ENCODE results near the gene AKAP13. TPM values are rescaled to one million over a fixed set of nuclear protein-coding genes. Genes with fewer than 3 reads are reported as not detected.

Gene AKAP13
- total RNA-seq, 2 experiments from 2014 or later = 85.1 to 104 TPM

GRCh38 chr15:85400606-85401005 lies 20.2 kb downstream of the AKAP13 start:
- Mint-ChIP-seq H3K4me1 (peaks cover 72% of the 10 kb centered on the region), H3K9me3 (ENCODE audit: low read depth) (no peaks in the 10 kb centered on the region), H3K4me3 (no peak overlapping the region), H3K27ac (no peak overlapping the region), H3K27me3 (no peaks in the 10 kb centered on the region), H3K36me3 (ENCODE audit: low read depth) (peaks cover 2% of the 10 kb centered on the region)
- ChIA-PET CTCF (interaction anchor here (0.7 to 1.6 kb wide), 4 partner anchors 13 to 38 kb away, joined by 3 to 6 read pairs (median 3); partner anchors contain the start of gene AKAP13), POLR2A (interaction anchor here (0.6 to 1.6 kb wide), 2 partner anchors 18 to 21 kb away, joined by 3 to 4 read pairs; no protein-coding TSS in a partner anchor)
- intact Hi-C loops (cut with DNase I, micrococcal nuclease) = loop anchor here (1.0 to 10.0 kb wide), 3 partner anchors 19 to 766 kb away; no protein-coding TSS in a partner anchor
- ATAC-seq (no peak), DNase-seq (no peak)

GRCh38 chr15:85401108-85401774 lies 20.8 kb downstream of the AKAP13 start:
- no peak for DNase-seq
- ChIA-PET CTCF (interaction anchor here (0.7 to 3.6 kb wide), 8 partner anchors 11 to 111 kb away, joined by 3 to 16 read pairs (median 4); partner anchors contain the start of gene AKAP13), POLR2A (interaction anchor here (1.6 kb wide), 1 partner anchor 19 kb away, joined by 4 read pairs; no protein-coding TSS in a partner anchor)
- Mint-ChIP-seq H3K27me3 (no peaks in the 10 kb centered on the region), H3K4me1 (peaks cover 72% of the 10 kb centered on the region), H3K36me3 (ENCODE audit: low read depth) (peaks cover 2% of the 10 kb centered on the region), H3K27ac (peak overlapping the region; percentile 33), H3K4me3 (no peak overlapping the region), H3K9me3 (ENCODE audit: low read depth) (no peaks in the 10 kb centered on the region)
- no peak for ATAC-seq
- intact Hi-C loops (cut with DNase I, micrococcal nuclease) = loop anchor here (10.0 kb wide), 2 partner anchors 184 to 766 kb away; no protein-coding TSS in a partner anchor

DNA sequence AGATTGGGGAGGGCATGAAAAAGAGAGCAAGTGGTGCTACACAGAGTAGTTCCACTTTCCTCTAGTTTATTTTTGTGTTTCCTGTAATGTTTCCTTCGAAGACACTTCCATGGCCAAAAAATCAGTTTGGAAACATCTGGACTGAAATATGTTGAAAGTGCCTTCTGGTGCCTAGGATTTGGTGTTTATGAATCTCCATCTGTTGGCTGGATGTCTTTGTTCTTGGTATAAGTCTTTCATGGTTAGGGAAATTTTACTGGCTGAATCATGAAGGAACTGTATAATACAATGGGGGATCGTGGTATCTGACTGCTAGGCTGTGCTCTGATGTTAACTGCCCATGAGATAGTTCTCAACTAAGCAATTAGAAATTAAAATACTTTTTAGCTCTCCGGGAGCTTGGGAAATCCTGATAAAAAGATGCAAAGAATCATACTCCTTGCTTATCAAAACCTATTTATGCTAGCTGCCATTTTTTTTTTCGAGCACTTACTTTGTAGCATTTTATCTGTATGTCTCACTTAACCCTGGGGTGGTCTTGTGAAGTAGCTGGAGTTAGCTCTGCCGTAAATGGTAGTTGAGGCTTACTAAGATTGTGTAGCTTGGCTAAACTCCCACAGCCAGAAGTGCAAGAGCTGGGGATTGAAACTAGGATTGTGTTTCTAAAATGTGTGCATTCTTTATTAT lies 21.9 kb downstream of the AKAP13 start:
- POLR2A ChIA-PET = no interaction called here
- peak; percentile 68 for ATAC-seq
- Mint-ChIP-seq H3K4me1 (peaks cover 78% of the 10 kb centered on the region), H3K27me3 (no peaks in the 10 kb centered on the region), H3K4me3 (peak overlapping the region; percentile 2), H3K36me3 (ENCODE audit: low read depth) (peaks cover 2% of the 10 kb centered on the region), H3K9me3 (ENCODE audit: low read depth) (no peaks in the 10 kb centered on the region), H3K27ac (peak overlapping the region; percentile 33)
- intact Hi-C loops (cut with DNase I, micrococcal nuclease) = loop anchor here (1.0 to 10.0 kb wide), 3 partner anchors 45 to 768 kb away; no protein-coding TSS in a partner anchor
- CTCF ChIA-PET = interaction anchor here (0.8 to 3.6 kb wide), 9 partner anchors 9 to 112 kb away, joined by 3 to 16 read pairs (median 4); no protein-coding TSS in a partner anchor
- DNase-seq = no peak

DNA sequence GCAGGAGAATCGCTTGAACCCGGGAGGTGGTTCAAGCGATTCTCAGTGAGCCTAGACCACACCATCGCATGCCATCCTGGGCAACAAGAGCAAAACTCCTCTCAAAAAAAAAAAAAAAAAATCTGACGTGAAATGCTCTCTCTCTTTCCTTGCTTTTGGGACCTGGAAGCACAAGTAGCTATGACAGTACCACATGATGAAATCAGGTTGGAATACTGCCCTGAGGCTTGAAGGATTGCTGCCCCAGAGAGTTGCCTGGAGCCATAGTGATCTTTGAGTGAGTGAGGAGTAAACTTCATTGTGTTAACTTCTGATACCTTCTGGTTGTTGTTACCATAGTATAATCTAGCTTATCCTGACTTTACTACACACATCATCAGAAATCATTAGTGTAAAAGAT lies 23.3 kb downstream of the AKAP13 start:
- DNase-seq = no peak
- intact Hi-C loops (cut with DNase I, micrococcal nuclease) = loop anchor here (1.0 to 10.0 kb wide), 4 partner anchors 20 to 769 kb away; no protein-coding TSS in a partner anchor
- no peak for ATAC-seq

DNA sequence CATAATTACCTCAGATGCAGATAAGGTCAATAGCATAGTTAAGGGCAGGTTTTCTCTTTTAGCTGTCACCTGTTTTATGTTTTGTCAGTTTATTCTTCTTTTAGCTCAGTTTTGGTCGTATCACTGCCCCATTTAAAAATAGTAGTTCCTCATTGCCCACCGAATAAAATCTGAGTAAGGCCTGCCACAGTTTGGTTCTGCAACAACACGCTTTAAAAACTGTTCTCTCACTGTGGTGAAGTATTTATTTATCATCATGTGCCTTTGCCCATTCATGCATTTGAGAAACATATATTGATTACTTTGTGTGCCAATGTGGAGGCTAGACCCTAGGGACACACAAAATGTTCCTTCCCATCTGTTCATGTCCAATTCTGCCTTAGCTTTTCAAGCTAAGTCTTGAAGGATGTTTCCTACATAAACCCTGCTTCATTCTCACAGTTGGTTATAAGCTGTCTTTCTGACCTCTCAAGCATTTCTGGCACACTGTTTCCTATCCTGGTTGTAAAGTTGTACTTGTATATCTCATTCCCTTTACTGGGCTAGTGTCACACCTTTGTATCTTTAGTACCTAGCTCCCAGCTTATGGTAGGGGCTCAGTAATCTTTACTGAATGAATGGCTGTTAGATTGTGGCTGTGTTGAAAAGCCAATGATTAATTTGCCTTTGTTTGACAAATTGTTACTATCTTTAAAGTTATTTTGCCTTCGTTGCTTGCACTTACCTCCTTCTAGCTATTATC lies 23.9 kb downstream of the AKAP13 start:
- ChIA-PET CTCF (interaction anchor here (0.8 to 3.6 kb wide), 14 partner anchors 8 to 108 kb away, joined by 3 to 15 read pairs (median 5); partner anchors contain the start of gene AKAP13), POLR2A (interaction anchor here (0.7 to 1.8 kb wide), 5 partner anchors 16 to 39 kb away, joined by 3 to 9 read pairs (median 3); partner anchors contain the start of gene AKAP13)
- Mint-ChIP-seq H3K36me3 (ENCODE audit: low read depth) (no peaks in the 10 kb centered on the region), H3K9me3 (ENCODE audit: low read depth) (no peaks in the 10 kb centered on the region), H3K27me3 (no peaks in the 10 kb centered on the region), H3K4me1 (peaks cover 84% of the 10 kb centered on the region), H3K4me3 (peak overlapping the region; percentile 9), H3K27ac (peak overlapping the region; percentile 90)
- intact Hi-C loops (cut with DNase I, micrococcal nuclease) = loop anchor here (1.0 to 10.0 kb wide), 4 partner anchors 21 to 770 kb away; no protein-coding TSS in a partner anchor
- no peak for ATAC-seq
- DNase-seq = no peak

More for the DNA sequence above, 23.3 kb downstream of the AKAP13 start:
- ChIA-PET CTCF (interaction anchor here (0.6 to 3.6 kb wide), 14 partner anchors 10 to 107 kb away, joined by 3 to 15 read pairs (median 6); partner anchors contain the start of gene AKAP13), POLR2A (no interaction called here)
- peak overlapping the region; percentile 90 for H3K27ac Mint-ChIP-seq
- H3K4me1 Mint-ChIP-seq = peaks cover 85% of the 10 kb centered on the region
- no peaks in the 10 kb centered on the region for H3K9me3 Mint-ChIP-seq (ENCODE audit: low read depth)
- no peaks in the 10 kb centered on the region for H3K36me3 Mint-ChIP-seq (ENCODE audit: low read depth)
- H3K4me3 Mint-ChIP-seq = no peak overlapping the region
- H3K27me3 Mint-ChIP-seq = no peaks in the 10 kb centered on the region

DNA sequence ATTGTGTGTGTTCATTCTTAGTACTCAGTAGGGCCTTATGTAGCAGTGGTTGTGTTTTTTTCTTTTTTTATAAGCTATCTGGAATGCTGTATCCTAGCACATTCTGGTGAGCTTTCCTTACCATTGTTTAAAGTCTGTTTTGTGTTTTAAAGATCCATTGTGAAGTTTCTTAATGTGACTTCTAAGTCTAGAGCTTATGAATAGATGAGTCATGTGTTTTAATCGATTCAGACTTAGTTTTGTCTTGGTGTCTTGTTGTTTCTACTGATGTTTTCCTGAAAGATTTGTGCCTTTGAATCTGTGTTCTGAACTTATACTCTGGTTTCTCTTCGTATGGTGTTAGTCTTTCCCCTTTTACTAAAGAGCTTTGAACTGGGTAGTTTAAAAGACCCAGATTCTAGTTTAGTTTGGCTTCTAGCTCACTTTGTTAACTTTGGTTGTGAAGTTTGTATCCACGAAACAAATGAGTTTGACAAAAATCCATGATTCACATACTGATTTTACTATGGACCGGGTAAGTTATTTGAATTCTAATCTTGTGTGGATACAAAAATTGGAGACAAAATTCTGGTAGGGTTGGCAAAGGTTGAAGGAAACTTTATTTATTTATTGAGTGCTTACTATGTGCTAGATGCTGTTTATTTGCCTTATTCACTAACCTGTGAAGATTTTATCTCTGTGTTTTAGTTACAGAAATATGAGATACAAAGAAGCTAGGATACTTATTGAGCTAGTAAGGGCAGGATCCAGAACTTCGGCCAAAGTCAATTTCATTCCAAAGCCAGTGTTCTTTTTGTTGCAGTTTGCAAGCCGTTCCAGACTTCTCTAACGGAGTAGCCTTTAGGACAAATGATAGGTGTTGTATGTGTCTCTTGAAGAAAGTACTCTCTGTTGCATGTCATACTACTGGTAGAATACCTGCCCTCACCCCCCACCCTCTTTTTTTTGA lies 24.8 kb downstream of the AKAP13 start:
- DNase-seq (no peak), ATAC-seq (peak; percentile 23)
- Mint-ChIP-seq H3K4me3 (peak overlapping the region; percentile 9), H3K4me1 (peaks cover 85% of the 10 kb centered on the region), H3K36me3 (ENCODE audit: low read depth) (peaks cover 2% of the 10 kb centered on the region), H3K9me3 (ENCODE audit: low read depth) (no peaks in the 10 kb centered on the region), H3K27me3 (no peaks in the 10 kb centered on the region), H3K27ac (peak overlapping the region; percentile 90)
- ChIA-PET CTCF (interaction anchor here (0.8 to 3.1 kb wide), 11 partner anchors 8 to 109 kb away, joined by 3 to 15 read pairs (median 5); partner anchors contain the start of gene AKAP13), POLR2A (interaction anchor here (0.7 to 1.8 kb wide), 7 partner anchors 16 to 469 kb away, joined by 3 to 9 read pairs (median 3); partner anchors contain the start of gene AKAP13)
- intact Hi-C loops (cut with DNase I, micrococcal nuclease) = loop anchor here (1.0 to 10.0 kb wide), 9 partner anchors 22 to 770 kb away; no protein-coding TSS in a partner anchor

- POLR2A ChIA-PET = no interaction called here
- Mint-ChIP-seq H3K27ac (peak overlapping the region; percentile 83), H3K9me3 (ENCODE audit: low read depth) (no peaks in the 10 kb centered on the region), H3K4me1 (peaks cover 87% of the 10 kb centered on the region), H3K4me3 (no peak overlapping the region), H3K27me3 (no peaks in the 10 kb centered on the region), H3K36me3 (ENCODE audit: low read depth) (peaks cover 8% of the 10 kb centered on the region)
- CTCF ChIA-PET = interaction anchor here (0.6 to 1.1 kb wide), 4 partner anchors 23 to 380 kb away, joined by 3 to 4 read pairs (median 3); no protein-coding TSS in a partner anchor
- ATAC-seq = no peak
- intact Hi-C loops (cut with DNase I, micrococcal nuclease) = loop anchor here (5.0 to 10.0 kb wide), 7 partner anchors 35 to 772 kb away; no protein-coding TSS in a partner anchor
- DNase-seq = no peak
Observed at GRCh38 chr15:85406916-85407315, 26.5 kb downstream of the AKAP13 start.

DNA sequence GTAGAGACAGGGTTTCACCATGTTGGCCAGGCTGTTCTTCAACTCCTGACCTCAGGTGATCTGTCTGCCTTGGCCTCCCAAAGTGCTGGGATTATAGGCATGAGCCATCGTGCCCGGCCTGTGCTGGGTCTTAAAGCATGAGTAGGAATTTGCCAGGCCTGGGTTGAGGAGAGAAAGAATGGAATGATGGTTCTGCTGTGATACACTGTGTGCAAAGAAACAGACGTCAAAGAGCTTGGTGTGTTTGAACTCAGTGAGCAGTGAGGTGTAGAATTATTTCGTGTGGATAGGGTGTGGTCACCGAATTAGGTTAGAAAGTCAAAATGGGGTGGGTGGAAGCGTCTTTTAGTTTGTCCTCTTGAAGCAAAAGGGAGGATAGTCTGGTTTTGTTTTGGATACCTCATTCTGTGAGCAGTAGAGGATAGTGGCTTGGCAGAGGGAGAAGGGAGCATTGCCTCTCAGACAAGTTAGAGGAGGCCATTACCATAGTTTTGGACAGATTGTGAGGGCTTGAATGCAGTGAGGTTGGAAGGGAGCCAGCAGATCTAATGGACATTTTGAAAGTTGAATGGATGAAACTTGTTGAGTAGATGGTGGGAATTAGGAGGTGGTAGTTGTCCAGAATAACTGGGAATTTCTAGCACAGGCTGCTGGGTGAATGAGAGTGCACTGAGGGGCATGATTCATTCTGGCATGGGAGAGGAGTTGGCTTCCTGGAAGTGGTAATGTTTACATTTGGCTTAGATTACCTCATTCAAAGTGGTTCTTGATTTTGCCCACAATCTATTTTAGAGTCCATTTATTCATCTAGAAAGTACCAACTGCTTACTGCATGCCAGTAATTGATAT lies 27.2 kb downstream of the AKAP13 start:
- peak overlapping the region; percentile 92 for H3K27ac Mint-ChIP-seq
- ATAC-seq = peak; percentile 63
- POLR2A ChIA-PET = interaction anchor here (0.5 to 0.9 kb wide), 4 partner anchors 28 to 297 kb away, joined by 3 to 6 read pairs (median 3); no protein-coding TSS in a partner anchor
- peaks cover 85% of the 10 kb centered on the region for H3K4me1 Mint-ChIP-seq
- CTCF ChIA-PET = interaction anchor here (0.6 to 1.1 kb wide), 4 partner anchors 23 to 1337 kb away, joined by 3 read pairs; no protein-coding TSS in a partner anchor
- peaks cover 8% of the 10 kb centered on the region for H3K36me3 Mint-ChIP-seq (ENCODE audit: low read depth)
- intact Hi-C loops (cut with DNase I, micrococcal nuclease) = loop anchor here (1.0 to 10.0 kb wide), 11 partner anchors 26 to 773 kb away; no protein-coding TSS in a partner anchor
- no peaks in the 10 kb centered on the region for H3K27me3 Mint-ChIP-seq
- DNase-seq = peak; percentile 59
- no peaks in the 10 kb centered on the region for H3K9me3 Mint-ChIP-seq (ENCODE audit: low read depth)
- peak overlapping the region; percentile 32 for H3K4me3 Mint-ChIP-seq

- intact Hi-C loops (cut with DNase I, micrococcal nuclease) = loop anchor here (1.0 to 10.0 kb wide), 11 partner anchors 27 to 774 kb away; no protein-coding TSS in a partner anchor
- peaks cover 8% of the 10 kb centered on the region for H3K36me3 Mint-ChIP-seq (ENCODE audit: low read depth)
- peak; percentile 61 for DNase-seq
- peak overlapping the region; percentile 25 for H3K4me3 Mint-ChIP-seq
- CTCF ChIA-PET = interaction anchor here (1.0 to 1.1 kb wide), 2 partner anchors 68 to 175 kb away, joined by 3 read pairs; no protein-coding TSS in a partner anchor
- peak overlapping the region; percentile 93 for H3K27ac Mint-ChIP-seq
- POLR2A ChIA-PET = interaction anchor here (0.5 to 0.9 kb wide), 4 partner anchors 29 to 296 kb away, joined by 3 to 6 read pairs (median 3); no protein-coding TSS in a partner anchor
- H3K27me3 Mint-ChIP-seq = no peaks in the 10 kb centered on the region
- peaks cover 88% of the 10 kb centered on the region for H3K4me1 Mint-ChIP-seq
- peak; percentile 64 for ATAC-seq
- H3K9me3 Mint-ChIP-seq (ENCODE audit: low read depth) = no peaks in the 10 kb centered on the region
Observed at GRCh38 chr15:85408270-85408746, 27.9 kb downstream of the AKAP13 start.

Measured in activated CD4-positive, alpha-beta T cell treated with anti-CD3 and anti-CD28 coated beads for 36 hours (primary cell).